NCI-H2171 treated with DMSO at 0.1 percent for 48 hours (cell line): ENCODE measurements around the gene CDON.

Experiments used
- DNase-seq: peaks from one replicate; lab custom pipeline; 2025; lab: John Stamatoyannopoulos, UW

CDON gene

GRCh38 chr11:126082251-126083109, 19.8 kb upstream of the CDON start:
- DNase-seq, result no peak

- no peak for DNase-seq
Measured at GRCh38 chr11:126081915-126082250, 19.2 kb upstream of the CDON start.

GRCh38 chr11:126080161-126080941, 17.7 kb upstream of the CDON start:
- DNase-seq, result no peak

- no peak for DNase-seq
Measured at GRCh38 chr11:126079621-126080124, 17.0 kb upstream of the CDON start.

- no peak for DNase-seq
Measured at GRCh38 chr11:126076641-126077040, 14.0 kb upstream of the CDON start.

- DNase-seq, result no peak
Measured at GRCh38 chr11:126072801-126073594, 10.3 kb upstream of the CDON start.

- DNase-seq, result peak; percentile 6
Measured at GRCh38 chr11:126072141-126072741, 9.6 kb upstream of the CDON start.

GRCh38 chr11:126063507-126063852, 814 bp upstream of the CDON start:
- DNase-seq, result no peak

GRCh38 chr11:126061707-126062678, 673 bp downstream of the CDON start:
- peak; percentile 58 for DNase-seq

- no peak for DNase-seq
Measured at GRCh38 chr11:126060757-126061171, 1.9 kb downstream of the CDON start.

- no peak for DNase-seq
Measured at GRCh38 chr11:126059238-126059781, 3.4 kb downstream of the CDON start.

GRCh38 chr11:126058105-126058874, 4.4 kb downstream of the CDON start:
- DNase-seq, result no peak

GRCh38 chr11:126054882-126055281, 7.8 kb downstream of the CDON start:
- DNase-seq, result no peak

GRCh38 chr11:126054408-126054807, 8.3 kb downstream of the CDON start:
- DNase-seq, result no peak

- DNase-seq, result no peak
Measured at GRCh38 chr11:126053415-126054286, 9.0 kb downstream of the CDON start.

- no peak for DNase-seq
Measured at GRCh38 chr11:126051117-126051516, 11.5 kb downstream of the CDON start.

GRCh38 chr11:126049159-126049558, 13.5 kb downstream of the CDON start:
- DNase-seq, result no peak

GRCh38 chr11:126048197-126048596, 14.5 kb downstream of the CDON start:
- DNase-seq, result no peak
